Mesenchymal stem cell (in vitro differentiated cells and primary cell): ENCODE results near the gene TGIF2LX. TPM values are rescaled to one million over a fixed set of nuclear protein-coding genes. Genes with fewer than 3 reads are reported as not detected.
"Not testable (repeated sequence)": the region's sequence is repeated elsewhere in the genome, so short reads cannot be mapped to it uniquely, and the experiment has no call there.

Experiments used
- DNase-seq: peaks from one replicate; pipeline ENCODE4 v3.0.0-alpha.2; 2013
- H2AFZ ChIP-seq: one replicate; pipeline ENCODE4 v1.6.1; 2013; ENCODE audit warnings: low read depth, mild to moderate bottlenecking, control low read depth, inconsistent platforms, low read length, moderate library complexity
- H2AK5ac ChIP-seq: 2 replicates; pipeline ENCODE4 v1.6.1; 2013; ENCODE audit warnings: low read length, moderate library complexity, mild to moderate bottlenecking, inconsistent platforms; ENCODE audit not compliant: severe bottlenecking
- H2BK120ac ChIP-seq: one replicate; pipeline ENCODE4 v1.6.1; 2013; ENCODE audit warnings: low read depth, mild to moderate bottlenecking, inconsistent platforms, low read length, moderate library complexity
- H2BK12ac ChIP-seq, 2 experiments: one replicate each; pipeline ENCODE4 v1.6.1; 2013; ENCODE audit warnings: inconsistent platforms in 2 of 2, low read length in 2 of 2, mild to moderate bottlenecking in 2 of 2, moderate library complexity in 2 of 2, control low read depth in 1 of 2
- H2BK15ac ChIP-seq: one replicate; pipeline ENCODE4 v1.6.1; 2013; ENCODE audit warnings: mild to moderate bottlenecking, low read depth, inconsistent platforms; ENCODE audit not compliant: poor library complexity, severe bottlenecking
- H2BK5ac ChIP-seq: 2 replicates; pipeline ENCODE4 v1.6.1; 2013; ENCODE audit warnings: low read depth, mild to moderate bottlenecking, low read length, control low read depth, inconsistent platforms; ENCODE audit not compliant: poor library complexity, severe bottlenecking
- H3K14ac ChIP-seq, 2 experiments: one replicate each; pipeline ENCODE4 v1.6.1; 2013; ENCODE audit warnings: inconsistent platforms in 2 of 2, low read length in 2 of 2, control low read depth in 1 of 2, mild to moderate bottlenecking in 1 of 2, moderate library complexity in 1 of 2
- H3K18ac ChIP-seq, 2 experiments: one replicate each; pipeline ENCODE4 v1.6.1; 2013; ENCODE audit warnings: inconsistent platforms in 2 of 2, low read length in 2 of 2, control low read depth in 1 of 2, low read depth in 1 of 2, mild to moderate bottlenecking in 1 of 2
- H3K23ac ChIP-seq, 2 experiments: one replicate each; pipeline ENCODE4 v1.6.1; 2013; ENCODE audit warnings: inconsistent platforms in 2 of 2, low read length in 2 of 2, mild to moderate bottlenecking in 2 of 2, moderate library complexity in 2 of 2, control low read depth in 1 of 2
- H3K27ac ChIP-seq: 2 replicates; pipeline ENCODE4 v1.5.1; 2013; ENCODE audit warnings: mild to moderate bottlenecking, moderate library complexity, low read length, control low read depth, inconsistent platforms; ENCODE audit not compliant: poor library complexity, severe bottlenecking
- H3K27me3 ChIP-seq, 2 experiments: 2 replicates each; pipeline versions ENCODE4 v1.6.1 to v1.7.0; 2013; ENCODE audit warnings: low read length in 2 of 2, mild to moderate bottlenecking in 2 of 2, moderate library complexity in 2 of 2, control low read depth in 1 of 2, inconsistent platforms in 1 of 2; ENCODE audit not compliant: control insufficient read depth in 1 of 2, insufficient read depth in 1 of 2
- H3K36me3 ChIP-seq, 2 experiments: 2 replicates each; pipeline versions ENCODE4 v1.6.1 to v1.7.0; 2013; ENCODE audit warnings: low read length in 2 of 2, control low read depth in 1 of 2, inconsistent platforms in 1 of 2, low read depth in 1 of 2, mild to moderate bottlenecking in 1 of 2; ENCODE audit not compliant: insufficient read depth in 2 of 2, control insufficient read depth in 1 of 2
- H3K4ac ChIP-seq, 2 experiments: one replicate each; pipeline ENCODE4 v1.6.1; 2013; ENCODE audit warnings: inconsistent platforms in 2 of 2, low read length in 2 of 2, mild to moderate bottlenecking in 2 of 2, moderate library complexity in 2 of 2, control low read depth in 1 of 2, low read depth in 1 of 2
- H3K4me1 ChIP-seq: 2 replicates; pipeline ENCODE4 v1.6.1; 2013; ENCODE audit warnings: low read depth, low read length, control low read depth; ENCODE audit not compliant: control insufficient read depth, insufficient read depth
- H3K4me2 ChIP-seq: 2 replicates; pipeline ENCODE4 v1.6.1; 2013; ENCODE audit warnings: low read length, mild to moderate bottlenecking, inconsistent platforms; ENCODE audit not compliant: poor library complexity, severe bottlenecking
- H3K4me3 ChIP-seq, 2 experiments: 2 replicates each; pipeline versions ENCODE4 v1.5.1 to v1.7.0; 2013; ENCODE audit warnings: low read length in 2 of 2, mild to moderate bottlenecking in 2 of 2, control low read depth in 1 of 2, low read depth in 1 of 2; ENCODE audit not compliant: insufficient read depth in 1 of 2
- H3K79me1 ChIP-seq: replicated peaks from 2 replicates; pipeline ENCODE4 v1.6.1; 2013; ENCODE audit warnings: mild to moderate bottlenecking, control low read depth, low read length, inconsistent platforms; ENCODE audit not compliant: poor library complexity, severe bottlenecking
- H3K9ac ChIP-seq: 2 replicates; pipeline ENCODE4 v1.7.0; 2013; ENCODE audit warnings: mild to moderate bottlenecking, low read length, moderate library complexity
- H3K9me3 ChIP-seq: 2 replicates; pipeline ENCODE4 v1.7.0; 2013; ENCODE audit warnings: mild to moderate bottlenecking, low read length; ENCODE audit not compliant: control insufficient read depth
- H4K8ac ChIP-seq: one replicate; pipeline ENCODE4 v1.6.1; 2013; ENCODE audit warnings: inconsistent platforms, mild to moderate bottlenecking, low read length, moderate library complexity
- H4K91ac ChIP-seq: one replicate; pipeline ENCODE4 v1.6.1; 2013; ENCODE audit warnings: mild to moderate bottlenecking, low read length, inconsistent platforms
- WGBS: methylation state at CpG from one replicate; pipeline ENCODE4 v1.1.7; 2013; ENCODE audit warnings: mixed read lengths; 5-methylcytosine and 5-hydroxymethylcytosine counted together
- polyA plus RNA-seq, 2 experiments: library from polyadenylated mRNA; stranded (reverse); fragments of 200-250 nt; gene quantifications; one replicate each; pipeline ENCODE4 v1.2.3, GENCODE V29; 2013

TGIF2LX gene
- not detected for polyA plus RNA-seq (2013, experiment 1 of 2)
- not detected for polyA plus RNA-seq (2013, experiment 2 of 2)

- H3K9me3 ChIP-seq, H3K4me2 ChIP-seq, H3K9ac ChIP-seq, H3K23ac ChIP-seq, H3K4me1 ChIP-seq, H3K27me3 ChIP-seq, H2AK5ac ChIP-seq, H2BK5ac ChIP-seq, H3K4ac ChIP-seq, H3K27ac ChIP-seq, H2BK12ac ChIP-seq, H4K8ac ChIP-seq, H2AFZ ChIP-seq, H3K18ac ChIP-seq, H3K36me3 ChIP-seq, H2BK120ac ChIP-seq, H3K14ac ChIP-seq, H3K79me1 ChIP-seq, H2BK15ac ChIP-seq, H3K4me3 ChIP-seq, H4K91ac ChIP-seq, DNase-seq: not testable (repeated sequence)
- 89% methylated on average over 6 of the region's 9 CpGs for WGBS
Observed at GRCh38 chrX:89921665-89922064, at the start of gene TGIF2LX. Gene TGIF2LX (plus strand): TSS chrX:89921908. CDS start chrX:89922086, 178 bp downstream.

GRCh38 chrX:89922338-89922934, 728 bp downstream of the TGIF2LX start:
- not testable (repeated sequence) for H2AK5ac ChIP-seq, H3K4me2 ChIP-seq, H3K4me3 ChIP-seq, H3K9me3 ChIP-seq, H3K27ac ChIP-seq, H3K23ac ChIP-seq, H3K4ac ChIP-seq, H2BK120ac ChIP-seq, H2BK12ac ChIP-seq, H3K79me1 ChIP-seq, H2BK15ac ChIP-seq, H4K91ac ChIP-seq, H2BK5ac ChIP-seq, DNase-seq, H3K14ac ChIP-seq, H3K4me1 ChIP-seq, H4K8ac ChIP-seq, H3K27me3 ChIP-seq, H3K9ac ChIP-seq, H3K36me3 ChIP-seq, H3K18ac ChIP-seq, H2AFZ ChIP-seq
- WGBS = 87% methylated on average over 11 of the region's 18 CpGs

- H2BK120ac ChIP-seq, H2BK15ac ChIP-seq, H3K9me3 ChIP-seq, H3K36me3 ChIP-seq, H3K4me2 ChIP-seq, H3K4me1 ChIP-seq, H3K4me3 ChIP-seq, H4K8ac ChIP-seq, H2BK12ac ChIP-seq, H3K4ac ChIP-seq, H2AFZ ChIP-seq, H3K79me1 ChIP-seq, H3K23ac ChIP-seq, DNase-seq, H3K9ac ChIP-seq, H4K91ac ChIP-seq, H3K27ac ChIP-seq, H3K27me3 ChIP-seq, H3K18ac ChIP-seq, H2AK5ac ChIP-seq, H3K14ac ChIP-seq, H2BK5ac ChIP-seq: not testable (repeated sequence)
- WGBS = 87% methylated on average over 3 of the region's 5 CpGs
Observed at GRCh38 chrX:89943077-89943476, 21.4 kb downstream of the TGIF2LX start.

- H3K79me1 ChIP-seq, H3K4me3 ChIP-seq, H3K23ac ChIP-seq, H3K27ac ChIP-seq, H3K9me3 ChIP-seq, H3K4ac ChIP-seq, H2BK120ac ChIP-seq, H3K14ac ChIP-seq, H3K4me1 ChIP-seq, H4K8ac ChIP-seq, H2AK5ac ChIP-seq, H2AFZ ChIP-seq, H3K27me3 ChIP-seq, DNase-seq, H3K4me2 ChIP-seq, H2BK12ac ChIP-seq, H2BK5ac ChIP-seq, H3K9ac ChIP-seq, H3K18ac ChIP-seq, H2BK15ac ChIP-seq, H4K91ac ChIP-seq, H3K36me3 ChIP-seq: not testable (repeated sequence)
- WGBS = 75% methylated on average over 6 of the region's 24 CpGs
Observed at GRCh38 chrX:89965588-89965987, 43.9 kb downstream of the TGIF2LX start.
